ENCODE measurements around the gene EXD3.

- TF ChIP-seq CTCF (IDR thresholded peaks at IDR 0.05) (no peak), POLR2A (IDR thresholded peaks at IDR 0.05) (no peak), POLR2AphosphoS5 (IDR thresholded peaks at IDR 0.05) (no peak)
Observed at GRCh38 chr9:137264067-137264466, 158.9 kb downstream of the EXD3 start.

Data from breast epithelium (tissue), 3 donors.